OCI-LY1 (cell line): Measurements from ENCODE around the gene SLCO3A1.

Source experiments
- CTCF ChIP-seq: fragments of 200-600 bp; sonication (generic), shearing (Covaris generic); IDR thresholded peaks from 2 replicates; pipeline ENCODE4 v1.5.1; 2017; ENCODE audit warnings: mild to moderate bottlenecking, antibody characterized with exemption, low read length, moderate library complexity, mixed read lengths
- EZH2 ChIP-seq: fragments of 200-600 bp; sonication (generic), shearing (Covaris generic); IDR thresholded peaks from 2 replicates; pipeline ENCODE4 v1.8.0; 2017; ENCODE audit warnings: borderline replicate concordance, mixed run types, mild to moderate bottlenecking, antibody characterized with exemption, low read length, moderate library complexity, mixed read lengths

- TF ChIP-seq CTCF: no peak
- no peak for TF ChIP-seq EZH2
Measured at GRCh38 chr15:91942720-91943394, 89.3 kb downstream of the SLCO3A1 start.
